ENCODE data around the gene PAPOLA.

The PAPOLA gene

DNA sequence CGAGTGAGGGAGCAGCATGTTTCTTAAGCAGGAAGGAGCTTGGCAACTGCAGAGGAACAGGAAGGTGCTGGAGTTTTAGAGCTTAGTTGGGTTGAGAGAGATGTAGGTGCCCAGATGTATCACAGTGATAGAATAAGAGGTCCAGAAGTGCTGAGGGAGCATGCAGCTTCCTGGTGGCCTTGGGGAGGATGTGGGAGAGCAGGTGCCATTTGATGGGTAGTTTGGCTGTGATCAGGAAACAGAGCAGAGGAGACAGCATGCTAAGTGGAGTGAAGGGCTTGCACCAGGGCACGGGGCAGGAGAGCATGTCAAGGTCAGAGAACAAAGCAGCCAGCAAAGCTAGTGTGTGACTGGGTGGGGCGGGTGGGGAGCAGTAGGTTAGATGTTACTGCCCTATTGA, 74.8 kb downstream of the PAPOLA start:
- H3K4me3 ChIP-seq (ENCODE audit: control insufficient read depth, low read depth, low read length), result no peak overlapping the region
- TF ChIP-seq, protein P1, sequence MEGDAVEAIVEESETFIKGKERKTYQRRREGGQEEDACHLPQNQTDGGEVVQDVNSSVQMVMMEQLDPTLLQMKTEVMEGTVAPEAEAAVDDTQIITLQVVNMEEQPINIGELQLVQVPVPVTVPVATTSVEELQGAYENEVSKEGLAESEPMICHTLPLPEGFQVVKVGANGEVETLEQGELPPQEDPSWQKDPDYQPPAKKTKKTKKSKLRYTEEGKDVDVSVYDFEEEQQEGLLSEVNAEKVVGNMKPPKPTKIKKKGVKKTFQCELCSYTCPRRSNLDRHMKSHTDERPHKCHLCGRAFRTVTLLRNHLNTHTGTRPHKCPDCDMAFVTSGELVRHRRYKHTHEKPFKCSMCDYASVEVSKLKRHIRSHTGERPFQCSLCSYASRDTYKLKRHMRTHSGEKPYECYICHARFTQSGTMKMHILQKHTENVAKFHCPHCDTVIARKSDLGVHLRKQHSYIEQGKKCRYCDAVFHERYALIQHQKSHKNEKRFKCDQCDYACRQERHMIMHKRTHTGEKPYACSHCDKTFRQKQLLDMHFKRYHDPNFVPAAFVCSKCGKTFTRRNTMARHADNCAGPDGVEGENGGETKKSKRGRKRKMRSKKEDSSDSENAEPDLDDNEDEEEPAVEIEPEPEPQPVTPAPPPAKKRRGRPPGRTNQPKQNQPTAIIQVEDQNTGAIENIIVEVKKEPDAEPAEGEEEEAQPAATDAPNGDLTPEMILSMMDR (IDR thresholded peaks at IDR 0.05; ENCODE audit: control insufficient read depth, insufficient read depth, low read depth, low read length, missing control alignments), result no peak
- DNase-seq (ENCODE audit: low read depth), result no peak

DNA sequence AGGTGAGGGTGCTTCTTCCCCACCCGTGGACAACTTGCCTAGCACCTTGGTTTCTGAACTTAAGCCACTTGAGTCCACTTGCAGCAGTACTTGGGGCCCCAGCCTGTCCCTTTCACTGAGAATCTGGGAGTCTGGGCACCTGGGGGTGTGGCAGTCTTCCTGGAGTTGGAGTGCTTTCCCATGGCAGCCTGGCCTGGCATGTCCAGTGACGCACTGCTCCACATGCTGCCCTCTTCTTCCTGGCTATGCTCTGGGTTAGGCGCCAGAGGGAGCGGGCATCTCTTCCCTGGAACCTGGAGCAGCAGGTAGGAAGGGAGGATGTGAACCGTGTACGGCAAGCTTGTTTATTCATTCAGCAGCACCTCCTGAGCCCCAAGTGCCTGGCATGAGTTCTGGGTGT, 76.4 kb downstream of the PAPOLA start:
- TF ChIP-seq, protein P1 (IDR thresholded peaks at IDR 0.05; ENCODE audit: control insufficient read depth, insufficient read depth, low read depth, low read length, missing control alignments), result no peak

DNA sequence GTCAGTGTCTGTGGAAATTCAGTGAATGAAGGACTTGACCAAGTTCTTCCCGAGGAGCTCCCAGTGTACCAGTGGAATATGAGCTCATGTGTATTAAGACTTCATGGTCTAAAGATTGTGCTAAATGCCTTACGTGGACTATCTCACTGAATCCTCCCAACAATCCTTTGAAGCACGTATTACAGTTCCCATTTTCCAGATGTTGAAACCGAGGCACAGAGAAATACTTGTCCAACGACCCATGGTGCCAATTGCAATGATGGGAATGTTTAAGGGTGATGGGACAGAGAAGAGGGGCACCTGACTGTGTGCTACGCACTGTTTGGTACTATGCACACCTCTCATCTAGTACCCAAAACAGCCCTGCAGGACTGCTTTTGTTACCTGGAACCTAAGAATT, 77.2 kb downstream of the PAPOLA start:
- TF ChIP-seq, protein P1 (IDR thresholded peaks at IDR 0.05; ENCODE audit: control insufficient read depth, insufficient read depth, low read depth, low read length, missing control alignments), result no peak
- H3K4me3 ChIP-seq (ENCODE audit: control insufficient read depth, low read depth, low read length), result no peak overlapping the region

More for the DNA sequence above, 76.4 kb downstream of the PAPOLA start:
- no peak for DNase-seq (ENCODE audit: low read depth)
- no peak overlapping the region for H3K4me3 ChIP-seq (ENCODE audit: control insufficient read depth, low read depth, low read length)

DNA sequence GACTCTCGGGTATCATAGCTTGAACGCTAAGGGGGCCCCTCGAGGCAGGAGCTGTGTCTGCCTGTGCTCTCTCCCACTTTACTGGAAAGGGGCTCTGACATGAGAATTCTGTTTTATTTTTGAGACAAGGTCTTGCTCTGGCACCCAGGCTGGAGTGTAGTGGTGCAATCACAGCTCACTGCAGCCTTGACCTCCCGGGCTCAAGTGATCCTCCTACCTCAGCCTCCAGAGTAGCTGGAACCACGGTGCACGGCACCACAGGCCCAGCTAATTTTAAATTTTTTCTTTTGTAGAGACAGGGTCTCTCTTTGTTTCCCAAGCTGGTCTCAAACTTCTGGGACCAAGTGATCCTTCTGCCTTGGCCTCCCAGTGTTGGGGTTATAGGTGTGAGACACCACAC, 77.7 kb downstream of the PAPOLA start:
- TF ChIP-seq, protein P1 (IDR thresholded peaks at IDR 0.05; ENCODE audit: control insufficient read depth, insufficient read depth, low read depth, low read length, missing control alignments), result no peak
- DNase-seq (ENCODE audit: low read depth), result no peak
- H3K4me3 ChIP-seq (ENCODE audit: control insufficient read depth, low read depth, low read length), result no peak overlapping the region

More for the DNA sequence above, 77.2 kb downstream of the PAPOLA start:
- no peak for DNase-seq (ENCODE audit: low read depth)

DNA sequence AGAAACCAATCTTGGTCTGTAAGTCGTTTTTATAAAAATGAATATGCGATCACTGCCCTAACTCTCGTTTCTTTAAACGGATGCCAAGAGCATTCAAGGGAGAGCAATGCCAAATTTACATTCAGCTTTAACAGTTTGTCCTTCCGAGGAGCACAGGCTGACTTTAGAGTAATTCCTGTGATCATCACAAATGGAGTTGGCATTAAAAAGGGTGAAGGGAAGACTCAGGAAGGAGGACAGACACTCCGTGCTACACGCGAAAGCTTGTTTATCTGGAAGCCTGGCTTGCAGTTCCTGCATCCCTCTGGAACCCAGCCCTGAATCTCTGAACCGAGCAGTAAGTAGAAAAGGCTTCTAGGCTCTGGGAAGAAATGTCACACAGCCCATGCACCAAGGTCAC, 78.4 kb downstream of the PAPOLA start:
- DNase-seq (ENCODE audit: low read depth), result no peak
- no peak overlapping the region for H3K4me3 ChIP-seq (ENCODE audit: control insufficient read depth, low read depth, low read length)
- TF ChIP-seq, protein P1 (IDR thresholded peaks at IDR 0.05; ENCODE audit: control insufficient read depth, insufficient read depth, low read depth, low read length, missing control alignments), result no peak

DNA sequence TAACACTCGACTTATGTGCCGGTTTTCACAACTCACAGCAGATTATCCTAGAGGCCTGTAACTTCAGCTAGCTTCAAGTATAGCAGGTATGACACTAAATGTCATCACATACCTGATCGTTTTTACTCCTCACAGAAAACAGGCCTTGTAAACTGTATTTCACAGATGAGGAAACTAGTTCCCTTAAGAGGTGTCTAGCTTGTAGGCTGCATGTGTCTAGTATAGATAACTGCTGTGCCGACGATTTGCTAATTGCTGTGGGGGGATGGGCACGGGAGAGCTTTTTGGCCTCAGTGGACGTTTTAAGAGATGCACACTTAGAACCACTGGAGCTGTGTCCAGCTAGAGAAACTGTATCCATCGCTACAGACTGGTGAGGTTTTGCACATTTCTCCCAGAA, 78.8 kb downstream of the PAPOLA start:
- TF ChIP-seq, protein P1 (IDR thresholded peaks at IDR 0.05; ENCODE audit: control insufficient read depth, insufficient read depth, low read depth, low read length, missing control alignments), result no peak
- no peak for DNase-seq (ENCODE audit: low read depth)
- H3K4me3 ChIP-seq (ENCODE audit: control insufficient read depth, low read depth, low read length), result no peak overlapping the region

DNA sequence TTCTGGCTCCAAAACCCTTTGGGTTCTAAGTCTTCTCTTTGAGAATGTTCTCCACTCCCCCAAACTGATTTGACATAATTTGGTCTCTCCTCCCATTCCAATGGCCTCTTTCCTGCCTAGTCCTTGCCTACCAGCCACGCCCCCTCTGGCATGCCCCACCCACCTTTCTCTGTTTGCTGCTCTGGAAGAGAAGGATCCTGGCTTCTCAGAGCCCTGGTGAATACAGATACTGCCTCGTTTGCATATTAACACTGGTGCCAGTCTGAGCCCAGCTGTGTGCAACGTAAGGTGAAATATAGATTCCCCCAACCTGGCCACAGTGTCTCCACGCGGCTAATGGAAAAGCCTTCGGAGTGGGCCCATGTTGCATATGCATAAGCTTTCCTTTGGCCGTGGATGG, 79.7 kb downstream of the PAPOLA start:
- TF ChIP-seq, protein P1 (IDR thresholded peaks at IDR 0.05; ENCODE audit: control insufficient read depth, insufficient read depth, low read depth, low read length, missing control alignments), result no peak

More for the DNA sequence above, 79.7 kb downstream of the PAPOLA start:
- H3K4me3 ChIP-seq (ENCODE audit: control insufficient read depth, low read depth, low read length), result no peak overlapping the region
- DNase-seq (ENCODE audit: low read depth), result no peak

Data from AG09309 (cell line).